ENCODE data around the gene ARFRP1. TPM values are rescaled to one million over a fixed set of nuclear protein-coding genes. Genes with fewer than 3 reads are reported as not detected.

ARFRP1 gene
- total and polyA plus RNA-seq, 2 of the 13 experiments (the other 11 are each of a cell fraction or from before 2014, with no cell fraction given) = 32.0 to 51.1 TPM

DNA sequence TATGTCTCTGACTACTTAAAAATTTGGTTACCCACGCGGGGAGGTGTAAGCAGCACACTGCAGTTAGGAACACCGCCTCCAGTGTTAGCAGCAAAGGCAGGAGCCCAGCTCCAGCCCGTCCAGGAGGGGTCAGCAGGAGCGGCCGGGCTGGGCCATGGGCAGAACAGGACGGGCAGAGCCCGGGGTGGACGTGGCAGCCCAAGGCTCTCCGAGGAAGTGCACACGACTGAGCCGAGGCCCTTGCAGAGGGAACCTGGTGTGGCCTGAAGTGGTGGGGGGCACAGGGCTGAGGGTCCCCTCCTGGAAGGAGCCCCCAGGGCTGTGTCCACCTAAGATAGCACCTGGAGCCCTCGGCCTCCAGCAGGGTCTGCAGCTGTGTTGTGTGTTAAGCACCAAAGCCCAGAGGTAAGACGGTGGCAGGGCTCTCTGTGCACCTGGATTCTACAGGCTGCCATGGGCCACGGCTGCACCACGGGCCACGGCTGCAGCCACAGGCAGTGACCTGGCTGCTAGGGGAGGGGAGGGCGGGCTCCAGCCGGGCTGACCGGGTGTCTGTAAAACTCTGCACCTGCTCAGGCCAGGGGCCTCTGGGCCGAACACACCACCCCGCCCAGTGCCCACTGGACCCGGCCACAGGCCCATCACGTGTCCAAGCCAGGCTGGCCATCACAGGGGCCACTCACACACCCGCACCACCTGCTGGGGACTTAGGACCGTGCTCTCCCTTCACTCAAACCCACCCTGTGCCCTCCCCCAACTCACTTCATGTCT, 38.4 kb upstream of the ARFRP1 start (continued):
- no peak for TF ChIP-seq ZBTB40 (IDR thresholded peaks at IDR 0.05)
- no peak for TF ChIP-seq ZBTB40 (CRISPR knock-in tag; IDR thresholded peaks at IDR 0.05)
- TF ChIP-seq ZUFSP (CRISPR knock-in tag; IDR thresholded peaks at IDR 0.05; ENCODE audit: borderline replicate concordance) = no peak
- TF ChIP-seq, protein P1, sequence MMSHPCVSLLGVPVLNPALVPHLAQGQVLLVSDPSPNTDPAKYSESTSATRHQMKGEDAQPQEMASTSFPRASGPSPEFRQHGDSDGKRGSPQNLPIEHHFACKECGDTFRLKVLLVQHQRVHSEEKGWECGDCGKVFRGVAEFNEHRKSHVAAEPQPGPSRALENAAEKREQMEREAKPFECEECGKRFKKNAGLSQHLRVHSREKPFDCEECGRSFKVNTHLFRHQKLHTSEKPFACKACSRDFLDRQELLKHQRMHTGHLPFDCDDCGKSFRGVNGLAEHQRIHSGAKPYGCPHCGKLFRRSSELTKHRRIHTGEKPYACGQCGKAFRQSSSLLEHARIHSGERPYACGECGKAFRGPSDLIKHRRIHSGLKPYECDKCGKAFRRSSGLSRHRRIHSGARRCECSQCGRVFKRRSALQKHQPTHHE (CRISPR knock-in tag; IDR thresholded peaks at IDR 0.05; ENCODE audit: borderline replicate concordance) = no peak; the same call in 1 of the 2 replicates
- no peak; the same call in 1 of the 2 replicates for TF ChIP-seq KDM2A (CRISPR knock-in tag; IDR thresholded peaks at IDR 0.05; ENCODE audit: borderline replicate concordance, low read depth)
- TF ChIP-seq RNF2 (conservative IDR thresholded peaks at IDR 0.05; ENCODE audit: low read depth) = no peak
- TF ChIP-seq ZBTB21 (CRISPR knock-in tag; IDR thresholded peaks at IDR 0.05) = no peak
- TF ChIP-seq, protein P2, sequence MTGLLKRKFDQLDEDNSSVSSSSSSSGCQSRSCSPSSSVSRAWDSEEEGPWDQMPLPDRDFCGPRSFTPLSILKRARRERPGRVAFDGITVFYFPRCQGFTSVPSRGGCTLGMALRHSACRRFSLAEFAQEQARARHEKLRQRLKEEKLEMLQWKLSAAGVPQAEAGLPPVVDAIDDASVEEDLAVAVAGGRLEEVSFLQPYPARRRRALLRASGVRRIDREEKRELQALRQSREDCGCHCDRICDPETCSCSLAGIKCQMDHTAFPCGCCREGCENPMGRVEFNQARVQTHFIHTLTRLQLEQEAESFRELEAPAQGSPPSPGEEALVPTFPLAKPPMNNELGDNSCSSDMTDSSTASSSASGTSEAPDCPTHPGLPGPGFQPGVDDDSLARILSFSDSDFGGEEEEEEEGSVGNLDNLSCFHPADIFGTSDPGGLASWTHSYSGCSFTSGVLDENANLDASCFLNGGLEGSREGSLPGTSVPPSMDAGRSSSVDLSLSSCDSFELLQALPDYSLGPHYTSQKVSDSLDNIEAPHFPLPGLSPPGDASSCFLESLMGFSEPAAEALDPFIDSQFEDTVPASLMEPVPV (CRISPR knock-in tag; IDR thresholded peaks at IDR 0.05) = no peak
- no peak for TF ChIP-seq PRDM4 (CRISPR knock-in tag; IDR thresholded peaks at IDR 0.05; ENCODE audit: borderline replicate concordance)
- TF ChIP-seq, protein P3, sequence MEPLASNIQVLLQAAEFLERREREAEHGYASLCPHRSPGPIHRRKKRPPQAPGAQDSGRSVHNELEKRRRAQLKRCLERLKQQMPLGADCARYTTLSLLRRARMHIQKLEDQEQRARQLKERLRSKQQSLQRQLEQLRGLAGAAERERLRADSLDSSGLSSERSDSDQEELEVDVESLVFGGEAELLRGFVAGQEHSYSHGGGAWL (CRISPR knock-in tag; IDR thresholded peaks at IDR 0.05) = no peak
- TF ChIP-seq ISL2 (CRISPR knock-in tag; IDR thresholded peaks at IDR 0.05) = no peak
